Activated T-helper 1 cell treated with anti-CD3 and anti-CD28 coated beads, Interleukin-2, amount 50 U/mL, for 16 hours (primary cell): ENCODE measurements around the gene KASH5.
"Not testable (repeated sequence)": the region's sequence is repeated elsewhere in the genome, so short reads cannot be mapped to it uniquely, and the experiment has no call there.

ENCODE experiments used
- DNase-seq, 2 donors: peaks; one replicate each; pipeline ENCODE4 v3.0.0-alpha.2; 2020; ENCODE audit warnings: low read depth in 1 of 2, low spot score in 1 of 2

The KASH5 gene

DNA sequence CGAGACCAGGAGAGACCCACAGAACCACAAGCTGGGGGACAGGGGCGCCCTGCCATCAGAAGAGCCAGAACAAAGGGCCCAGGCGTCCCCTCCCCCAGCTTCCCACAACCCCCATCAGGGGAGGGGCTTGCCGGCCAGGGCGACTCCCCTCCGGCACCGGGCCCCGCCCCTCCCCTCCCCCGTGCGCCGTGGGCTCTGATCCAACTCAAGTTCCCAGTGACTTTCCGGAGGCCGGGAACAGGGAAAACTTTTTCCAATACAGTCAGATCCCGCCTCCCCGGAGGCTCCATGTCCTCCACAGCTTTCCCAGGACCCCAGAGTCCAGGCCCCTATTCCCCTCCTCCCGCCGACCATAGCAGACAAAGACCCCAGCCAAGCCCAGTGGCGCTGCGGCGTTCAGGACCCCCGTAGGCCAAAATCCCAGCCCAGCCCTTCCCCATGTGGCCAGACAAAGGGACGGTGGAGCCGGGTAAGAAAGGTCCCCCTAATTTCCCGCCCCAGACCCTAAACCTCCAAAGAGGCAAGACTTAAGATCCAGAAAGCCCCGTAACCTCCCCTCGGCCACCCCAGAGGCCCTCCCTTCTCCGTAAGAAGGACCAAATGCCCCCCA is 26.5 kb upstream of the KASH5 start:
- DNase-seq, result no peak

DNA sequence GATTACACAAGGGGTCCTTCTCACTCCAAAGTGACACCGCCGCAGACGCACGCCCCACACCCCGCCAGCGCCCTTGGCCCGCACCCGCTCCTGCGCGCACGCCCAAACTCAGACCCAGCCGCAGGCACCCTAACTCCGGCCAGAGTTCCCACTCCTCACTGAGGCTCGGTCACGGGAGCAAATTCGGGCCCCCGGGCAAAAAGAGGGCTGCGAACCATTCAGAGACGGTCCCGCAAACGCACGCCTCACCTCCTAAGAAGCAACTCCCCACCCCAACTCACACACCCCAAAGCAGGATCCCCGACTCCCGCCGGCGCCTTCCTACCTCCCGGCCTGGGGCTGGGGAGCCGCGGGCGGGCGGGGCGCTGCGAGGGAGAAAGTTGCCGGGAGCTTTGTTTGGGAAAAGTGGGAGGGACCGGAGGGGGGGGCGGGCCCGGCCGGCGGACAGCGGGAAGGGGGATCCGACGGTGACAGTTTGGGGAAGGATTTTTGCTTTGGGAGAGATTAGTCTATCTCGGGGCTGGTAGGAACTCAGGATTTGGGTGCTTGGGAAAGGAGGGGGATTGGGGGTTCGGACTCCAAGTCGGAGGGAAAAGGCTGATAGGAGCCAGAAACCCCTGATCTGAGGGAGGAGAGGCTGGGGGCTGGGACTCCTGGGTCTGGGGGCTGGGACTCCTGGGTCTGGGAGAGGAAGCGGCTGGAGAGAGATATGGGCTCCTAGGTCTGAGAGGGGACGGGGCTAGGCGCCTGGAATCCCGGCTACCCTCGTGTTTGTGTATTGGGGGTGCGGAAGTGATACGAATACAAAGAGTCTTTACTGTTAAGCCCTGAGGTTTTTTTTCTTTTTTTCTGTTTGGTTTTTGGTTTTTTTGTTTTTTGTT is 25.8 kb upstream of the KASH5 start, which contains the start of gene TEAD2:
Gene TEAD2, minus strand, starts transcription at position 369 of the 881 bp plus-strand sequence. CDS start 2,341 bp downstream, outside the sequence.
- no peak for DNase-seq

DNA sequence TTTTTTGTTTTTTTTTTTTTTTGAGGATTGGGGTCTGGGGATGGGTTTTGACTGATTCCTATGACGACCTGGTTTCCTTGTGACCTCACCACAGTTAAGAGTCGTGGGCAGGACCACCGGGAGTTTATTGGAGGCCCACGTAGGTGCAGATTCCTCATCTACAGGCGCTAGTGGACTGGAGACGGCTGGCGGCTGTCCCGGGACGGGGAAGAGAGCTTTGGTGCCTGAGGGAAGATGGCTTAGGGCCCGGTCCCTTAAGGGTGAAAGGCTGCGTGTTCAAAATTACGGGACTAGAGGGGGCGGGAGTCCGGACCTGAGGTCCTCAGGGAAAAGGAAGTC is 25.2 kb upstream of the KASH5 start:
- DNase-seq, result no peak

DNA sequence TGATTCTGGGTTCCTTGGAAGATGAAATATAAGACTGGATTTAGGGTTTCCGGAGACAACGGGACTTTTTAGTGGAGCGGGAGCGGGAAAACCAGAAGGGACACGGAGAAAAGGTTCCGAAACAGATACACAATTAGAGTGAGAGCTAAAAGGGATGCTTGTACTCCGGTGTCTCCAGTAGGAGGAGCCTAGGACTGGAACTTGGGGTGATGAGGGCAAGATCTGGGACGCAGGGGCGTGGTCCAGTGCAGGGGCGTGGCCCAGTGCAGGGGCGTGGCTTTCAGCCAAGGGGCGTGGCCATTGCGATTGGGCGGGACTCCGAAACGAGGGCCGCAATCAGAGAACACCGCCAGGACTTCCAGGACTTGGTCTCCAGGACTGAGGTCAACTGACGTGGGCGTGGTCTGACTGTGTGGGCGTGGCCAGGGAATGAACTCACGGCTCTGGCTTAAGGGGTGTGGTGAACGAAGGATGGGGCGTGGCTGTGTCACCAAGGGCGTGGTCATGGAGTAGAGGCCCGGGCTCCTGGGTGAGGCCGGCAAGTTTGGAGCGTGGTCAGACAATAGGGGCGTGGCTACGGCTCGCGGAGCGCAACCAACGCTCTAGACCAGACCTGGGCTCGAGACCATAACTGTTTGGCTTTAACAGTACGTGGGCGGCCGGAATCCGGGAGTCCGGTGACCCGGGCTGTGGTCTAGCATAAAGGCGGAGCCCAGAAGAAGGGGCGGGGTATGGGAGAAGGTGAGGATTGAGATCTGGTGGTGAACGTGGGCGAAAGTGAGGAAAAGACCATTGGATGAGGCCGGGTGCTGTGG is 24.6 kb upstream of the KASH5 start, which contains the start of gene DKKL1:
Gene DKKL1, plus strand, starts transcription at position 610 of the 815 bp plus-strand sequence. Its CDS starts 122 bp downstream, at position 732.
- peak; percentile 27 to 40 for DNase-seq

DNA sequence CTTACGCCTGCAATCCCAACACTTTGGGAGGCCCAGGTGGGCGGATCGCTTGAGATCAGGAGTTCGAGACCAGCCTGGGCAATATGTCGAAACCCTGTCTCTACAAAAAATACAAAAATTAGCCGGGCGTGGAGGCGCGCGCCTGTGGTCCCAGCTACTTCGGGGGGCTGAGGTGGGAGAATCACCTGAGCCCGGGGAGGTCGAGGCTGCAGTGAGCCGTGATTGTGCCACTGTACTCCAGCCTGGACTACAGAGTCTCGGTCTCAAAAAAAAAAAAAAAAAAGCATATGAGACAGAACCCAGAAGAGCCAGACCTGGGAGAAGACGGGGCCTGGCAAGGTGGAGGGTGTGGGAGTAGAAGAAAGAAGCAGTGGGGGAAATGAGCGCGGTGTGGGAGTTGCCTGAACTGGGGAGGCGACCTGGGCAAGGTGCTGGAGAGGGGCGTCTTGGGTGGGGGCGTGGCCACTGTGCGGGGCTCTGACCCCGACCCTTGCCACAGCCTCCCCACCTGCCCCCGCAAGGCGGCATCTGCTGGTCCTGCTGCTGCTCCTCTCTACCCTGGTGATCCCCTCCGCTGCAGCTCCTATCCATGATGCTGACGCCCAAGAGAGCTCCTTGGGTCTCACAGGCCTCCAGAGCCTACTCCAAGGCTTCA is 23.8 kb upstream of the KASH5 start:
- no peak for DNase-seq

DNA sequence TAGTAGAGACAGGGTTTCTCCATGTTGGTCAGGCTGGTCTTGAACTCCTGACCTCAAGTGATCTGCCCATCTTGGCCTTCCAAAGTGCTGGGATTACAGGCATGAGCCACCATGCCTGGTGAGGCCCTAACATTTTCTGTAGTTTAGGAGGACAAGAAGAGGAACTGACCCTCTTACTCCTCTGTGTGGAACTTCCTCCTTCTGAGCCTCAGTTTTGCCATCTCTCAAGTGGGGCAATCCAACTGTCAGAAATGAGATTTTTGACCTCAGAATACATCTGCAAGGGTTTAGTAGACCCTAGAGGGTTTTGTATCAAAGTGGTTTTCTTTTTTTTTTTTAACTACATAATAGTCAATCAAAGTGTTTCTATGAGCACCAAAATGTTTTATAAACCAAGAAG is 21.9 kb upstream of the KASH5 start:
- no peak for DNase-seq

DNA sequence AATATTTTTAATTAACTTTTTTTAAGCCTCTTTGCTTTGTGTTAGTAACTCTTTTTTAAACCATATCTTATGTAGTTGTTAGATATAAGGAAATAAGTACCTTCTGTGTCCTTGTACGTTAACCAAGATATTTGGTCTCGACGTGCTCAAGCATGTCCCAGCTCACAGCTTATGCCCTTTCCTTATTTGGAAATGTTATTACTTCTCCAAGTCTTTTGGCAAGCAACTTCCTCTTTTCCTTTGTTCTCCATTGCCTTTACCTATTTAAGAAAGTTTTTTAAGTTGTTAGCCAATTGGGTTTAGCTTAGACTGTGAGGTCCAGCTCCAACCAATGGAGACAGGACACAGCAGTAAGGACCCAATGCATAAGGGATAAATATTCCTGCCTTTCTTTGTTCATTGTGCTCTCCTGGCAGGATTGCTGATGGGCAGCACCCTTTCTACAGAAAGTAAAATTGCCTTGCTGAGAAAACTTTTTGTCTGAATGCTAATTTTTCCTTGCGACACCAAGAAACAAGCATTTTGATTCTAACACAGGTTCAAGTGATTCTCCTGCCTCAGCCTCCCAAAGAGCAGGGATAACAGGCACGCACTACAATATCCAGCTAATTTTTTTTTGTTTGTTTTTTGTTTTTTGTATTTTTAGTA is 19.2 kb upstream of the KASH5 start:
- no peak for DNase-seq

DNA sequence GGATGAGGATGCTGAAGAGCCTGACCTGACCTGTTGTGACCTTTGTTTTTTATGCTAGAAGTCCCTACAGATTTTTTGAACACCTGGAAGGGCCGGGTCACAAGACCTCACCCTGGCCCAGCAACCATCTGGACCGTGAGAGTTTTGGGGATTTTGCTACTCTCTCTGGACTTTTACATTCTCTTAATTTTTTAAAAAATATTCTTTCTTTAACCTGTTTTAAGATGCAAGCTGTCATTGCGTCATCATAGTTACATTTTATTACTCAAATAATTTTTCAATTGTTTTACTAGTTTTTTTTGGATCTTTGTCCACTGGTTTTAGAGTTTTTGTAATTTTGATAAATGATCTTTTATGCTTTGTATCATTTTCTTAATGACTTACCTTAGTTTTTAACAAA is 16.9 kb upstream of the KASH5 start:
- DNase-seq, result no peak

DNA sequence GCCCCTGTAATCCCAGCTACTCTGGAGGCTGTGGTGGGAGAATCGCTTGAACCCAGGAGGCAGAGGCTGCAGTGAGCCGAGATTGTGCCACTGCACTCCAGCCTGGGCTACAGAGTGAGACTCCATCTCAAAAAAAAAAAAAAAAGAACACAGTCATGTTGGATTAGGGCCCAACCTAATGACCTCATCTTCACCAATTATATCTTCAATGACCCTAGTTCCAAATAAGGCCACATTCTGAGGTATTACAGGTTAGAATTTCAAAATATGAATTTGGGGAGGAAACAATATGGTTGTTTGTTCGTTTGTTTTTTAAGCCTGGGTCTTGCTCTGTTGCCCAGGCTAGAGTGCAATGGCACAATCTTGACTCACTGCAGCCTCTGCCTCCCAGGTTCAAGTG is 14.9 kb upstream of the KASH5 start:
- DNase-seq, result not testable (repeated sequence)

DNA sequence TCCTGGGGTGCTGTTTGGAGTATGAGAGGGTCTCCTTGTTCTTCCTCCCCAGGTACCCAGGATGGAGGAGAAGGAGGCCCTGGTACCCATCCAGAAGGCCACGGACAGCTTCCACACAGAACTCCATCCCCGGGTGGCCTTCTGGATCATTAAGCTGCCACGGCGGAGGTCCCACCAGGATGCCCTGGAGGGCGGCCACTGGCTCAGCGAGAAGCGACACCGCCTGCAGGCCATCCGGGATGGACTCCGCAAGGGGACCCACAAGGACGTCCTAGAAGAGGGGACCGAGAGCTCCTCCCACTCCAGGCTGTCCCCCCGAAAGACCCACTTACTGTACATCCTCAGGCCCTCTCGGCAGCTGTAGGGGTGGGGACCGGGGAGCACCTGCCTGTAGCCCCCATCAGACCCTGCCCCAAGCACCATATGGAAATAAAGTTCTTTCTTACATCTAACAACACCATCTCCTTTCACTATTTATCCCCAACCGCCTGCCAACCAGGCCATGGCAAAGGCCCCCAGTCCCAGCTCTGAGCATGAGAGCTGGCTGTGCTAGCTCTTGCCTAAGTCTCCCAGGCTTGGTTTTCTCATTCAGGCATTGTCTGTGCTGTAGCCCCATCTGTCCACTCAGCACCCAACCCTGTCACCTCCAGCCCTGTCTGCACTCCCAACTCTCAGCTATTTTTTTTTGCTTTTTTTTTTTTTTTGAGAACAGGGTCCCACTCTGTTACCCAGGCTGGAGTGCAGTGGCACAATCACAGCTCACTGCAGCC is 13.2 kb upstream of the KASH5 start:
- DNase-seq, result no peak

DNA sequence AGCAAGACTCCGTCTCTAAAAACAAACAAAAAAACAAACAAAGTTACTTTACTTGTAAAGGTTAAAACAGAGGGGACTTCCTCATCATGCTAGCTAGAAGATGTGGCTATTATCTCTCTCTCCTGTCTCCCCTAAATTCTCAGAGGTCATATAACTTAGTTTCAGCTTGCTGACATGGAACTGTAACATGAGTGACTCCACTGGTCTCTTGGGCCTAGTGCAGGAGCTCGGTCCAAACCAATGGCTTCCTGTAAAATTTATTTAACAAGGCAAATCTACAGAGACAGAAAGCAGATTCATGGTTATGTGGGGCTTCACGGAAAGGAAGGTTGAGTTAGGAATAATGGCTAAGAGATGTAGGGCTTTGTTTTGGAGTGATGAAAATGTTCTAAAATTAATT is 9.5 kb upstream of the KASH5 start:
- no peak for DNase-seq

DNA sequence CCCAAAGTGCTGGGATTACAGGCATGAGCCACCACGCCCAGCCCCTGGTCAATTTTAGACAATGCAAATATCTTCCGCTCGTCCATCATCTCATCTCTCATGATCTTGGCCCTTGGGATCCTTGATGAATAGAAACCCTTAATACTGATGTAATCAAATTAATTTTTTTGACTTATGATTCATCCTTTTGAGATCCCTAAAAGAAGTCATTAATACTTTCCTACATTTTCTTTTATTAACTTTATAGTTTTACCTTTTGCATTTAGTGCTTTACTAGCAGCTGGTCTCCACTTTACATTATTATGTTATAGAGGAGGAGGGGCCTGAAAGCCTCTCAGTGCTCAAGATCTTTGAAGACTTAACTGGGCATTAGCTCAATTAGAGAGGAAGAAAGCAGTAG is 7.7 kb upstream of the KASH5 start:
- no peak for DNase-seq

DNA sequence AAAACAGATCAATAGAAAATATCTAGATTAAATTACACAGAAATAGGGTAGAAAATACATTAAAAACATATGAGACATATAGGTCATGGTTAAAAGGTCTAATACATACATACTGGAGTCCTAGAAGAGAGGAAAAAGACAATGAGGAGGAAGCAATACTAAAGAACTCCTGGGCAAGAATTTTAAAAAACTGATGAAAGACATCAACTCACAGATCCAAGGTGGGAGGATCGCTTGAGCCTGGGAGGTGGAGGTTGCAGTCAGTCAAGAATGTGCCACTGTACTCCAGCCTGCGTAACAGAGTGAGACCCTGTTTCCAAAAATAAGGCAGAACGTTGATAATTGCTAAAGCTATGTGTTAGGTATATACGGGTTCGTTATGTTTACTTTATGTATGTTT is 5.4 kb upstream of the KASH5 start:
- DNase-seq, result no peak

DNA sequence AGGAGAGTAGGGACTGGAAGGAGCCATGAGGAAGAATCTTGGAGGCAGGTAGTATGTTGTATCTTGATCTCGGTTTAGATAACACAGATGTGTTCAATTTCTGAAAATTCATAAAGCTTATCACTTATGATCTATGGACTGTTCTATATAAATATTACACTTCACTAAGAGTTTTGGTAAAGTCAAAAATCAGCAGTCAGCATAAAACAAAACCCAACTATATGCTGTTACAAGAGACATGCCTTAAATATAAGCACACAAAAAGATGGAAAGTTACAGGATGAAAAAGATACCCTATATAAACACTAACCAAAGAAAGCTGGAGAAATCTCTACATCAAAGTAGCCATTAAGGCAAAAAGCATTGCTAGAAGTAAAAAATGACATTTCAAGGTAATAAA is 4.5 kb upstream of the KASH5 start:
- no peak for DNase-seq

DNA sequence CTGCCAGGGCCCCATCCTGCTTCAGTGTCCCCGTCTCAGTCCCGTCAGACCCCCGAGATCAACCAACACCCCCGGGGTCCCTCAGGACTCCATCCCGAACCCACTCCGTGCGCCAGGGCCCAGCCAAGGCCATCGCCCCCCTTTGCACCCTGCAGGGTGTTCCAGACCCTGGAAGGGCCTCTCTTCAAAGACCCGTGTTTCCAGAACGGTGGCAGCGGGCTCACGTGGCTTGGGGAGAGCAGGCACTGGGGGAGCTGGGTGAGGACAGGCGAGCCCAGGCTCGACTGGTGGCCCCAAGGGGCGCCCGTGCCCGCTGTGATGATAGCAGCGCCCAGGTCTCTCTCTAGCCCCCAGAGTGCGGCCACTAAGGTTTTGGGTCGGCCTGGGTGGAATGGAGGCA is 1.4 kb downstream of the KASH5 start:
- no peak for DNase-seq

DNA sequence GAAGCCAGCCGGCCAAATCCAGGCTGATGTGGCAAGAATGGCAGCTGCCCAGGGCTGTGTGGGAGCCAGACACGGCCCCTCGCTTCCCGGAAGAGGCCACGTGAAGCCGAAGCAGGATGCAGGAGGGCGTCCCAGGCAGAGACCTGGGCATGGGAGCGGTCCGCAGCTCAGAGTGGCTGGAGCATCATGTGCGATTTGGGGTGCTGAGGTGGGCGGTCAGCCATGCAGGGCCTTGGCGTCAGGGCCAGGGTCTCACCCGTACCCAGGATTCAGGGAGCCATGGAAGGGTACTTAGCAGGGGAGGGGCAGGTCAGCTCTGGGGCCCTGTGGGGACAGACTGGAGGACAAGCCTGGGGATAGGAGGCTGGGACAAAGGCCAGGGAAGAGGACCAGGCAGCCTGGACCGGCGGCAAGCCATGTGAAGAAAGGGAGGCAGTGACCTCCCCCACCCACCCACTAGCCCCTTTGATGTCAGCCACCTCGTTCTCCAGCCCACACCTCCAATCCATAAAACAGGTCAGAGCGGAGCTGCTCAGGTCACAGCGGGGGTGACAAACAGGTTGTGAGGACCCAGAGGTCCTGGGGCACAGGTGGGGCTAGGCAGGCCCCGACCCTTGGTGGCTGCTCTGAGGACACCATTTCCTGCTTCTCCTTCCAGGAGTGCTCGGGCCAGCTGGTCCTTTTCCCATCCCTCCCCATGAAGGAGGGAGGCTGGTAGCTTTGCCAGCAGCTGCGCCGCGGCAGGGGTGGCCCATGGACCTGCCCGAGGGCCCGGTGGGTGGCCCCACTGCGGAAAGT is 2.3 kb downstream of the KASH5 start:
- DNase-seq, result no peak

DNA sequence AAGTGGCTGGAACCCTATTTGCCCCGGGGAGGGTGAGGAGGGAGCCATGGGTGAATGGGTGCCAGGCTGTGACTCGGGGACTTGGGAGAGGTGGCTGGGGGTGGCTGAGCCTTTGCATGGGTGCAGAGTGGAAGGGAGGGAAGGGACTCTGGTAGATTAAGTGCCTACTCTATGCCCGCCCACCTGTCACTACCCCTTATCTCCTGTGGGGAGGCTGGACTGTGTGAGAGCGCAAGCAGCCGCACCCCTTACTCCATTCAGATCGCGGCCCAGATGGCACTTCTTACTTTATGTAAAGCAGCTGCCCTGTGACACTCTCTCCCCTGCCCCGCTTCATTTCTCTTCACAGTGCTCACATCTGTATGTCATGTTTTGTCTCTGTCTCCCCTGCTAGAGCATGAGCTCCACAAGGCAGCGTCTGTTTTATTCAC is 2.9 kb downstream of the KASH5 start:
- DNase-seq, result no peak

DNA sequence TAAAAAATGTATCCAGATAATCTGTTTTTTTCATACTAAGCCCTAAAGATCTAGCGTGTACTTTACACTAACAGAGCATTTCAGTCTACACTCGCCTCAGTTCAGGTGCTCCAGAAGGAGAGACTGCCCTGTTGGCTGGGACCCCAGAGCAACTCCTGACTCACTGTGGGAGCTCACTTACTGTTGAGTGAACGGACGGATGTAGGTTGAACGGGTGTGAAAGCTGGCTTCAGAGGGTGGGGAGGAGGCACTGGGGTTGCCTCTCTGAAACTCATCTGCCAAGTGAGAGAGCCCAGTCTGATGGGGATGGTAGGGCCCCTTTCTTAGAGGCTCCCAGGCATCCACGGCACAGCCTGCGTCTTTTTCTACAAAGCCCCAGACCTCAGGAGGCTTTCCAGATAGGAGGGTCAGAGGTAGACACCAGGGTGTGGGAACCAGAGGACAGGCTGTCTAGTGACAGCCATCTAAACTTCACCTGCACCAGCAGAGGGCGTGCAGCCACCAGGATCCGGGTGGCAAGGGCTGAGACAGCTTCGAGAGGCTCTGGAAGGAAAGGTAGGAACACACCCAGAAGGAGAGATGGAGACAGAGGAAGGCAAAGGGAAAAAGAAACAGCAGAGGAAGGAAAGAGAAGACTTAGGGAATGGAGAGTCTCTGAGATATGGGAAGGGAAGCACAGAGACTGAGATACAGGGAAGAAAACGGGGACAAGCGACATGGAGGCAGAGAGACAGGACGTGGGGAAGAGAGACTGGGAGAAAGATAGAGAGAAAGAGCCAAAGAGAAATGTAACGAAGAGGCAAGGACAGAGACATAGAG is 3.7 kb downstream of the KASH5 start:
- peak; percentile 61 to 64 for DNase-seq
